GM19438 (cell line): ENCODE data around the gene MRPL52.
"Not testable (repeated sequence)": the region's sequence is repeated elsewhere in the genome, so short reads cannot be mapped to it uniquely, and the experiment has no call there.

Source experiments
- ATAC-seq: cut with Tn5 transposase; IDR thresholded peaks from one replicate; pipeline ENCODE4 v1.9.1; 2021; ENCODE audit warnings: low read depth; ENCODE audit not compliant: unreplicated experiment

MRPL52 gene

GRCh38 chr14:22808388-22809209 is 21.1 kb upstream of the MRPL52 start:
- ATAC-seq = no peak

DNA sequence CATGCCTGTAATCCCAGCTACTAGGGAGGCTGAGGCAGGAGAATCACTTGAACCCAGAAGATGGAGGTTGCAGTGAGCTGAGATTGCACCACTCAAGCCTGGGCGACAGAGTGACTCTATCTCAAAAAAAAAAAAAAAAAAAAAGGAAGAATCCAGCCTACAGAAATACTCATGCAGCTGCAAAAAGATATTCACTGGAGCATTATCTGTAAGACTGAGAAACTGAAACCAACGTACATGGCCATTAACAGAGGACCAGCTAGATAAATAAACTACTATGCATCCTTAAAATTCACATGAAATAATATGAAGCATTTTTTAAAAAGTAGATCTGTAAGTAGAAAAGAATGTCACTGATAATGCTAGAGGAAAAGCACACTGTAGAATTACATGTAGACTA is 18.0 kb upstream of the MRPL52 start:
- no peak for ATAC-seq

- no peak for ATAC-seq
These were observed 16.9 kb upstream of the MRPL52 start for GRCh38 chr14:22812744-22813143.

DNA sequence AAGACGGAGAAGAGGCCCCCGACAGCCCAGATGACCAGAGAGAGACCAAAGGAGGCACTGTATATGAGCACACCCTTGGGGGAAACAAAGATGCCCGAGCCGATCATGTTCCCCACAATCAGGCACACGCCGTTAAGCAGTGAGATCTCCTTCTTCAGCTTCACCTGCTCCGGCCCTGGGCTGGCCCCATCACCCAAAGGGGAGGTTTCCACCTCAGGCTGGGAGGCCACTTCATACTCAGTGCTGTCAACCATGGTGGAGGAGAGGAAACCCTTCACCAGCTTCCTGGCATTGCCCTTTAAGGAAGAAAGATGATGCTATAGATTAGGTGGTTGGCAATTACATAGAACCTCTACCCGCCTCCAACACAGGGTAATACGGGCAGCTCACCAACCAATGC is 16.5 kb upstream of the MRPL52 start:
- no peak for ATAC-seq

DNA sequence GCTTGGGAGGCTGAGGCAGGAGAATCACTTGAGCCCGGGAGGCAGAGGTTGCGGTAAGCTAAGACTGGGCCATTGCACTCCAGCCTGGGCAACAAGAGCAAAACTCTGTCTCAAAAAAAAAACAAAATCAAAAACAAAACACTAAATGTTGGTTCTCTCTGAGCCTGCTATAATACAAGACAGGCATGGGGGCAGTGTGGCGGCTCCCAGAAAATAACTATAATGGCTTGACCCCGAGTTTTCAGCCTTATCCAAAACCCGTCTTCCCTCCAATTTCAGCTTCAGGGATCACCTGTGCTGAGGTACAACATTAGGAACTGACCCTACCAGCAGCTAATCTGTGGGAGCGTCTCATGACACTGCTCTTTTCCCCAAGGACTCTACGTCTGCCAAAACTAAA is 15.3 kb upstream of the MRPL52 start:
- ATAC-seq = no peak

- no peak for ATAC-seq
These were observed 14.6 kb upstream of the MRPL52 start, which contains the start of gene SLC7A7 for GRCh38 chr14:22814941-22815713. TSS of gene SLC7A7 (minus strand) at chr14:22815435. CDS start at chr14:22813398, 2,037 bp downstream.

GRCh38 chr14:22819151-22819988 is 10.3 kb upstream of the MRPL52 start:
- peak; percentile 48 for ATAC-seq

GRCh38 chr14:22820731-22821130 is 9.0 kb upstream of the MRPL52 start:
- no peak for ATAC-seq

GRCh38 chr14:22821193-22822015 is 8.3 kb upstream of the MRPL52 start:
- ATAC-seq = no peak

DNA sequence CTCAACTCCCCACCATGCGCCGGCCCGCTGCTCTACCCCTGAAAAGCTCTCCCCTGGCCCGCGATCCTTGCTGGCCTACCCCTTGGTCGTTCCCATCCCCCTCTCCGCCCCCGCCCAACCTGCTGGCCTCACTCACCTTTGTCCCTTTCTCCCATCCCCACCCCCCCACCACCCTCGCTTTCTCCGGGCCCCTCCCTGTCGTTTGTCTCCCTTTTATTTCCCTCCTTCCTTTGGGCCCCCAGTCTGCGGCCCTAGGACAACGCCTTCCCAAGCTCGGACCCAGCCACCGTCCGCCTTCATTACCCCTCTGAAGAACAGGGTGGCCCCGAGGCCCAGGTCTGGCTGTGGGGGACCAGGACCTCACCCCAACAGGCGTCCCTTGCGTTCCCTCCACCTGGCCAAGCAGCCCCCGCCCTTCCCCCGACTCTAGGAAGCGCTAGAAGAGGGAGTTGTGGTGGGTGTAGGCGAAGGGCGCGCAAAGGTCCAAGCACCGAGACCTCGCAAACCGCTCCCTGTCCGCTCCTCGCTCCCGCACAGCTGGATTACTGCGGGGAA is 7.6 kb upstream of the MRPL52 start:
- ATAC-seq = no peak

DNA sequence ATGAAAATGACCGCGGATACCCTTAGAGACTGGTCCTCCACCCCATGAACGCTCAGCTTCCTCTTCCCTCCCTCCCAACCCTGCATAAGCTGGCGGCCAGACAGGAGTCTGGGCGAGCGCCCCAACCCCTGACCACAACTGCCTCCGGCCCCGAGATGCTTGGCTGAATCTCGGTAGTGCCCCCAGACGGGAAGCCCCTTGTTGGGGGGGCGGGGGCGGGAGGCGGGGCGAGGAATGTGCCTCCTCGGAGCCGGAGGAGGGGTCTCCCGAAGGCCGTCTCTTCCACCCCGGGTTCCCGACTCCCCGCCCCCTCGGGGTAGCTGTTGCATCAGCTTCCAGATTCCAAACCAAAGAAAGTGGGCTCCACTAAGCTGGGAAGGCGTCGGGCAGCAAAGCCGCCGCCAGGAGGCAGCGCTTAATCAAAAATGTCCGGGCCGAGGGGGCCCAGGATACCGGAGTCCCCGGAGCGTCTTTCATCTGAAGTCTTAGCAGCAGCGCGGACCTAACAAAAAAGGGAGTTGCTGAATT is 7.1 kb upstream of the MRPL52 start:
- no peak for ATAC-seq

DNA sequence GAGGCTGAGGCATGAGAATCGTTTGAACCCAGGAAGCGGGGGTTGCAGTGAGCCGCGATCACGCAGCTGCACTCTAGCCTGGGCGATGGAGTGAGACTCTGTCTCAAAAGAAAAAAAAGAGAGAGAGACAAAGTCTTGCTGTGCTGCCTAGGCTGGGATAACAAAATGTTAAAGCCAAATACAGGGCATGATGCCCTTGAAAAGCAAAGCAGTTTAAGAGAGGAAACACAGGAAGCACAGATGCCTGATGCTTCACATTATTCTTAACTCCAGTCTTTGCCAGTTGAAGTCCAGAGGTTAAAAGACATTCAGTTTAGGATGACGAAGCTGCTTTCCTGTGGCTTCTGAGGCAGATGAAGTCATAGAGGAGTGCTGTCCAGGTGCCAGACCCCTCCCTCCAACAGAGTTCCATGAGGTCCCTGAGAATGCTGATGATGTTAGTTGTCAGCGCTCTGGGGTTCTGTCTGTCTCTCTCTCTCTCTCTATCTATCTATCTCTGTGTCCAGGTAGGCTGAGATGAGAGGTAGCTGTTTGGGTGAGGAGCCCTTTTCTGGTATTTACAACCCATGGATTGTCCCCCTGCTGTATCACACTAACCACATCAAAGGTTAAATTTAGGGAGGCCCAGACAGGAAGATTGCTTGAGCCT is 4.9 kb upstream of the MRPL52 start:
- ATAC-seq = no peak

- ATAC-seq = not testable (repeated sequence)
These were observed 519 bp upstream of the MRPL52 start for GRCh38 chr14:22829076-22829660.

DNA sequence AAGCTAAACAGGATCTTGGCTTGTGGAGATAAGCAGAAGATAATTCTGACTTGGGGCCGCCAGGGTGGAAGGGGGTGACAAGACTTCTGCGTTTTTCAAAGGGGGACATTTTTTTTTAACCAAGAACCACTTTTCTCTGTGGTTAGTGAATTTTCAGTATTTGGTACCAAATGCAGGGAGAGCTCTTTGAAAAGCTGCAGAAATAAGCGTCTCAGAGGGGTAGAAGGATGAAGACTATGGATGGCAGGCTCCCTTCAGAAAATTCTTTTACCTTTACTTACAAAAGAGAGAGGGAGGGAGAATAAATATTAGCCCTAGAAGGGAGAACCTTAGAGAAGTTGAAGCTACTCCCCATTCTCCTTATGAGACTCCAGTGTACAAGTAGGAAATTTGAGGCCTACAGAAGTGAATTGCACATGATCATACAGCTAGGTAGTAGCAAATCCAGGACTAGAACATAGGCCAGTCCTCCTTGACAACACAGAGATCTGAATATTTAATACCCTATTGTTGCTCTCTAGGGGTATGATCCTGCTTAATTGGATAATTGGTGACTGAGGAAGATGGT is 840 bp downstream of the MRPL52 start:
- no peak for ATAC-seq

DNA sequence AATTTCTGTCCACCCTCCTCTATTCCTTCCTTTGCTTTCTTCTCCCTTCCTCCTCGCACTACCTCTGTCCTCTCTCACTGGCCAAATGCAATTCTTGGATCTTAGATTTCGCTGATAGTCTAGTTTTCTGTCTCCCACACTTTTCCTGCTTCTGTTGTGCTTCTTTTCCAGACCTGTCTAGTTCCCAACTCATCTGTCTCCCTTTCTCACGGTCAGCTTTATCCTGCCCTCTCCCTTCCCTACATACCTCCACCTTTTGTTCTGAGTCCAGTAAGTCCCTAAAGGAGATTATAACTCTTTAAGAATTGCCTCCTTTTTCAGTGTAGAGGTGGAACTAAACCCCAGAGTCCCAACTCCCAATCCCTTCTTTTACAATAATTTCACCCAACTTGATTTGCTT is 5.8 kb downstream of the MRPL52 start:
- ATAC-seq = no peak

DNA sequence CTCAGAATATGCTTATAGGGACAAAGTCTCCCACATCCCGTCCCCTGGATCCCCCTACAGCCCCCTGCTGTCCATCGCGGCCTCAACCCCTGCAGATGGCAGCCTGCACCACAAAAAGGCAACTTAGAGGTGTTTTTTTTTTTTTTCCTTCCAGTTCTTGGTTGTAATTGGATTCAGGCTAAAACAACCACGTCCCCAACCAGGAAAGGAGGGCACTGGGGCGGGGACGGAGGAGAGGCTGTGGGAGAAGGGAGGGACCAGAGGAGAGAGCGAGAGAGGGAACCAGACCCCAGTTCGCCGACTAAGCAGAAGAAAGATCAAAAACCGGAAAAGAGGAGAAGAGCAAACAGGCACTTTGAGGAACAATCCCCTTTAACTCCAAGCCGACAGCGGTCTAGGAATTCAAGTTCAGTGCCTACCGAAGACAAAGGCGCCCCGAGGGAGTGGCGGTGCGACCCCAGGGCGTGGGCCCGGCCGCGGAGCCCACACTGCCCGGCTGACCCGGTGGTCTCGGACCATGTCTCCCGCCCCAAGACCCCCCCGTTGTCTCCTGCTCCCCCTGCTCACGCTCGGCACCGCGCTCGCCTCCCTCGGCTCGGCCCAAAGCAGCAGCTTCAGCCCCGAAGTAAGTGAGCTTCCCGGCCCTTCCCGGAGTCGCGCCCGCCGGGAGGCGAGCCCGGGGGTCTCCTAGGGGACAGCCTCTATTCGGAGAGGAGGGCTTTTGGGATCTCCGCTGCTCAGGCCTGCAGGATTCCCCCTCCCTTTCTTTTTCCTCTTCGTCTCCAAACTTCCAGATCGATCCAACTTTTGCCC is 6.8 kb downstream of the MRPL52 start, which contains the start of gene MMP14:
Gene MMP14 (plus strand): TSS at position 285 of the 813 bp plus-strand sequence. CDS start 233 bp downstream, at position 518.
- ATAC-seq = no peak

DNA sequence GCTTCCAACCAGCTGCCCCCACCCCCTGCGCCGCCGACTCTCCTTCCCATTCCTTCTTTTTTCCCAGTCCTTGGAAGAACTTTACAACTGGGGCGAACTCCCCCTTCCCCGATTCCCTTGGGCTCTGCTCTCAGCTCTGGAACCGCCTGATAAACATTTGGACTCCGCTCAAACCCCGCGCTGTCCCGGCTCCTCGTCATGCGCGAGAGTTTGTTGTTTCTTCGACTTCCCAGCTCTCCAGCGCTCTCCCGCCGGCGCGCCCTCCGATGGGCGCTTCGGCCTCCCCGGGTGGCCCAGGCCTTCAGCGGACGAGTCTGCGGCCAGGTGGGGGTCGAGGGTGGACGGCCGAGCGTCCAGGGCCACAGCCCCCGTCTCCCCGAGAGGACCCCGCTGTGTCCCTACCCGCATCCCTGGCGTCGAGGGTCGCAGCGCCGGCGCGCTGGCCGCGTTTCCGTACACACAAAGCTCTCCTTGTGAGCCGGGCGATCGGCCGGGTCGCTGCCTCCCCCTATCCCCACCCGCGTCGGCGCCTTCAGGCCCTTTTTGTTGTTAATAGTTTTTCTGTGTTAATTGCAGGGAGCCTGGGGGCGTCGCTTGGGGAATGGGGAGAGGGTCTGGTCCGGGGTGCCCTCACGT is 7.5 kb downstream of the MRPL52 start:
- ATAC-seq = no peak
